ENCODE results near the gene PPP1R12C. TPM values are rescaled to one million over a fixed set of nuclear protein-coding genes. Genes with fewer than 3 reads are reported as not detected.

PPP1R12C gene
- polyA plus RNA-seq, 6 donors from 2014 or later = 1.0 to 8.1 (median 3.2) TPM

- no peaks in the 10 kb centered on the region for H3K36me3 Mint-ChIP-seq
- no peak for ATAC-seq (ENCODE audit: low read depth in 2 of 2)
- peaks cover 23 to 57% (median 31%) of the 10 kb centered on the region in 3 donors for H3K27me3 Mint-ChIP-seq
- H3K27ac Mint-ChIP-seq = no peak overlapping the region
- H3K4me1 Mint-ChIP-seq = peaks cover 9 to 16% (median 14%) of the 10 kb centered on the region in 3 donors
- no peak for DNase-seq
- H3K4me3 Mint-ChIP-seq = no peak overlapping the region
- no peaks in the 10 kb centered on the region for H3K9me3 Mint-ChIP-seq
Observed at GRCh38 chr19:55136399-55137102, 19.1 kb upstream of the PPP1R12C start.

- peaks cover 25 to 62% (median 35%) of the 10 kb centered on the region in 3 donors for H3K27me3 Mint-ChIP-seq
- no peak for ATAC-seq (ENCODE audit: low read depth in 2 of 2)
- no peak overlapping the region for H3K27ac Mint-ChIP-seq
- H3K4me1 Mint-ChIP-seq = peaks cover 7 to 9% (median 9%) of the 10 kb centered on the region in 3 donors
- no peak for DNase-seq
- H3K36me3 Mint-ChIP-seq = no peaks in the 10 kb centered on the region
- no peaks in the 10 kb centered on the region for H3K9me3 Mint-ChIP-seq
- no peak overlapping the region for H3K4me3 Mint-ChIP-seq
Observed at GRCh38 chr19:55134736-55135135, 17.3 kb upstream of the PPP1R12C start.

GRCh38 chr19:55133639-55134444 lies 16.4 kb upstream of the PPP1R12C start:
- no peaks in the 10 kb centered on the region for H3K9me3 Mint-ChIP-seq
- H3K36me3 Mint-ChIP-seq = no peaks in the 10 kb centered on the region
- peaks cover 7 to 9% (median 9%) of the 10 kb centered on the region in 3 donors for H3K4me1 Mint-ChIP-seq
- no peak overlapping the region for H3K27ac Mint-ChIP-seq
- H3K27me3 Mint-ChIP-seq = peaks cover 31 to 69% (median 43%) of the 10 kb centered on the region in 3 donors
- no peak for DNase-seq
- H3K4me3 Mint-ChIP-seq = no peak overlapping the region
- ATAC-seq (ENCODE audit: low read depth in 2 of 2) = peak; percentile 45 to 56

GRCh38 chr19:55132453-55133129 lies 15.2 kb upstream of the PPP1R12C start:
- DNase-seq = no peak
- peaks cover 38 to 69% (median 49%) of the 10 kb centered on the region in 3 donors for H3K27me3 Mint-ChIP-seq
- no peak overlapping the region for H3K27ac Mint-ChIP-seq

GRCh38 chr19:55131421-55131820 lies 14.0 kb upstream of the PPP1R12C start:
- peaks cover 0 to 6% of the 10 kb centered on the region in 2 donors for H3K36me3 Mint-ChIP-seq
- no peak for ATAC-seq (ENCODE audit: low read depth in 2 of 2)
- H3K4me1 Mint-ChIP-seq = peaks cover 7 to 9% (median 9%) of the 10 kb centered on the region in 3 donors
- no peak overlapping the region for H3K27ac Mint-ChIP-seq
- no peak overlapping the region for H3K4me3 Mint-ChIP-seq
- no peaks in the 10 kb centered on the region for H3K9me3 Mint-ChIP-seq
- H3K27me3 Mint-ChIP-seq = peaks cover 42 to 70% (median 61%) of the 10 kb centered on the region in 3 donors
- DNase-seq = no peak

More at GRCh38 chr19:55132453-55133129, 15.2 kb upstream of the PPP1R12C start:
- Mint-ChIP-seq H3K4me3 (no peak overlapping the region), H3K4me1 (peaks cover 7 to 9% (median 9%) of the 10 kb centered on the region in 3 donors), H3K36me3 (no peaks in the 10 kb centered on the region), H3K9me3 (no peaks in the 10 kb centered on the region)
- ATAC-seq (ENCODE audit: low read depth in 2 of 2) = no peak

GRCh38 chr19:55119053-55119452 lies 1.6 kb upstream of the PPP1R12C start:
- Mint-ChIP-seq H3K4me1 (peaks cover 31 to 36% (median 34%) of the 10 kb centered on the region in 3 donors), H3K36me3 (peaks cover 0 to 15% of the 10 kb centered on the region in 2 donors), H3K4me3 (peak overlapping the region in 7 of 8 donors; percentile 77 to 99 (median 98)), H3K27ac (peak overlapping the region in 1 of 6 donors; percentile 73), H3K27me3 (peaks cover 11 to 15% (median 12%) of the 10 kb centered on the region in 3 donors), H3K9me3 (peaks cover 0 to 3% (median 0%) of the 10 kb centered on the region in 7 donors)
- ATAC-seq (ENCODE audit: low read depth in 2 of 2) (no peak), DNase-seq (no peak)

- Mint-ChIP-seq H3K4me3 (peak overlapping the region; percentile 93 to 99 (median 98)), H3K27me3 (peaks cover 5 to 10% (median 7%) of the 10 kb centered on the region in 3 donors), H3K36me3 (peaks cover 0 to 10% of the 10 kb centered on the region in 2 donors), H3K4me1 (peaks cover 31 to 41% (median 39%) of the 10 kb centered on the region in 3 donors), H3K27ac (peak overlapping the region in 3 of 6 donors; percentile 9 to 95 (median 87)), H3K9me3 (peaks cover 0 to 2% (median 0%) of the 10 kb centered on the region in 7 donors)
- DNase-seq (no peak), ATAC-seq (ENCODE audit: low read depth in 2 of 2) (no peak)
Observed at GRCh38 chr19:55118401-55118991, 1.1 kb upstream of the PPP1R12C start.

GRCh38 chr19:55117663-55118391 lies 390 bp upstream of the PPP1R12C start:
- H3K4me3 Mint-ChIP-seq = peak overlapping the region; percentile 93 to 99 (median 98)
- peaks cover 31 to 42% (median 41%) of the 10 kb centered on the region in 3 donors for H3K4me1 Mint-ChIP-seq
- H3K36me3 Mint-ChIP-seq = peaks cover 0 to 7% of the 10 kb centered on the region in 2 donors

GRCh38 chr19:55116232-55116858 lies 1.1 kb downstream of the PPP1R12C start:
- peaks cover 31 to 45% (median 42%) of the 10 kb centered on the region in 3 donors for H3K4me1 Mint-ChIP-seq
- H3K36me3 Mint-ChIP-seq = peaks cover 0 to 7% of the 10 kb centered on the region in 2 donors
- peak; percentile 31 for DNase-seq
- peak overlapping the region; percentile 92 to 97 (median 96) for H3K27ac Mint-ChIP-seq
- peaks cover 0 to 2% (median 0%) of the 10 kb centered on the region in 7 donors for H3K9me3 Mint-ChIP-seq
- peak overlapping the region; percentile 88 to 99 (median 95) for H3K4me3 Mint-ChIP-seq
- H3K27me3 Mint-ChIP-seq = no peaks in the 10 kb centered on the region
- ATAC-seq (ENCODE audit: low read depth in 2 of 2) = peak; percentile 14 to 15

More at GRCh38 chr19:55117663-55118391, 390 bp upstream of the PPP1R12C start:
- DNase-seq (peak; percentile 92), ATAC-seq (ENCODE audit: low read depth in 2 of 2) (peak; percentile 88 to 89)
- Mint-ChIP-seq H3K27ac (peak overlapping the region; percentile 87 to 97 (median 93)), H3K9me3 (peaks cover 0 to 2% (median 0%) of the 10 kb centered on the region in 7 donors), H3K27me3 (peaks cover 0 to 3% (median under 1%) of the 10 kb centered on the region in 3 donors)

GRCh38 chr19:55115446-55116065 lies 1.9 kb downstream of the PPP1R12C start:
- Mint-ChIP-seq H3K4me1 (peaks cover 35 to 53% (median 44%) of the 10 kb centered on the region in 3 donors), H3K9me3 (peaks cover 0 to 2% (median 0%) of the 10 kb centered on the region in 7 donors), H3K4me3 (peak overlapping the region; percentile 88 to 99 (median 95)), H3K27me3 (no peaks in the 10 kb centered on the region), H3K27ac (peak overlapping the region; percentile 22 to 97 (median 94)), H3K36me3 (peaks cover 0 to 7% of the 10 kb centered on the region in 2 donors)
- ATAC-seq (ENCODE audit: low read depth in 2 of 2) (no peak), DNase-seq (no peak)

GRCh38 chr19:55114566-55115145 lies 2.8 kb downstream of the PPP1R12C start:
- Mint-ChIP-seq H3K27me3 (no peaks in the 10 kb centered on the region), H3K9me3 (peaks cover 0 to 2% (median 0%) of the 10 kb centered on the region in 7 donors), H3K27ac (peak overlapping the region in 1 of 6 donors; percentile 91), H3K4me1 (peaks cover 37 to 59% (median 44%) of the 10 kb centered on the region in 3 donors), H3K4me3 (peak overlapping the region in 5 of 8 donors; percentile 25 to 95 (median 69)), H3K36me3 (peaks cover 0 to 7% of the 10 kb centered on the region in 2 donors)
- ATAC-seq (ENCODE audit: low read depth in 2 of 2) (no peak), DNase-seq (no peak)

All from naive B cell (primary cell).